ENCODE data around the gene MAEA.
A peak's percentile ranks its signal among the peaks of the same experiment; 100 is the strongest.

Gene MAEA

GRCh38 chr4:1249731-1250526 lies 39.8 kb upstream of the MAEA start:
- DNase-seq (ENCODE audit: low spot score), result no peak

DNA sequence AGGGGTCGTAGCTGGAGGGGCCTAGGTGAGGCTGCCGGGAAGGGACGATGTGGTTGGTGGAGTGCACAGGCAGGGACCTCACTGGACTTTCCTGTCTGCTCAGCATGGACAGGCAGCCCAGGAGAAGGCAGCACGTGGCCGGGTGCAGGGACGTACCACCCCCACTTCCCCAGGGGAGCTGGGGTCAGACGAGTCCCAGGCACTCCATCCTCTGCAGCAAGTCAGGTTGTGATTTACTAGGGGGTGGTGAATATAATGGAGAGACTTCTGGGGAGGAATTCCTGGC lies 39.2 kb upstream of the MAEA start:
- DNase-seq (ENCODE audit: low spot score), result no peak

DNA sequence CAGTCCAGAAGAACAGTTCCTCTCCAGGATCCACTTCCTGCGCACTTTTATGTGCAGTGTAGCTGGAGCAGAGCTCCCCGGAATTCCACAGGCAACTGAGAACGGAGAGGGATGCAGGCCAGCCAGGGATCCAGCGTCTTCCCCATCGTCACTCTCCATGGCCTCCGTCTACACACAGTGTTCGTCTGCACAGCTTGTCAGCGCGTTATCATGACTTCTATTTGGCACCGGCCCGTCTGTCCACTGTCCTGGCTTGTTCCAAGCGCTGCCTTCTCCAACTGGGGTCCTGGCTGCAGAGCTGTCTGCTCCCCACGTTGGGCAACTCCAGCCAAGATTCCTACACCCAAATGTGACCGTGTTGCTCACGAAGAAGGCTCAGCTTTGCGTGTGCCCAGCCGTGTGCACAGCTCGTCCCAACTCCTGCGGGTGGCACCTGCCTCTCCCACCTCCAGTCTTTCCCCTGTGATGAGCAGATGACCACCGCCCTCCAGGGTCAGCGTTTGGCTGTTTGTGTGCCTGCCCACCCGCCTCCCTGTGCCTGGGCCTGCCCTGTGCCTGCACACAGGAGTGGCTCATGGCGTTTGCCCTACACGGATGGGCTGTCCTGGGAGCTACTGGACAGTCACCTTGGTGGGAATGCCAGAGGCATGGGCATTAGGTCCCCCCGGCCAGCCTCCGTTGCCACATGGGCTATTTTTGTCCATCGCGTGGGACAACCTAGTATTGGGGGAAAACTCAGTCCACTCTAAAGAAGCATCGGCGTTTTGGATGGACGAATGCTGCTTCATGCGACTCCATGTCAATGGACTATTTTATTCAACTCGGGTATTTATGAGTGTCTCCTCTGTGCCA lies 38.5 kb upstream of the MAEA start:
- no peak for DNase-seq (ENCODE audit: low spot score)

DNA sequence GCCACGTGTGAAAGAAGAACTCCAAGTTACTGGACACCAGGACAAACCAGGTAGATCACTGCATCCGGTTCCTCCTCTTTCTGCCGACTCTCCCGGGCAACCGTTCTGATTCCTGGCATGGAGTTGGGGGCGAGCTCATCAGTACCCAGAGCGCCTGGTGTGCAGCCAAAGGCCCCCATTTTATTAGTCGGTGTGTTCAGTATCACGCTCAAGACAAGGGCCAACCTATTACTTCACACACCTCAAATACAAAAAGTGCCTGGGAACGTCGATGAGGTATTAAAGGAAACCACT lies 38.0 kb upstream of the MAEA start:
- DNase-seq (ENCODE audit: low spot score), result no peak

DNA sequence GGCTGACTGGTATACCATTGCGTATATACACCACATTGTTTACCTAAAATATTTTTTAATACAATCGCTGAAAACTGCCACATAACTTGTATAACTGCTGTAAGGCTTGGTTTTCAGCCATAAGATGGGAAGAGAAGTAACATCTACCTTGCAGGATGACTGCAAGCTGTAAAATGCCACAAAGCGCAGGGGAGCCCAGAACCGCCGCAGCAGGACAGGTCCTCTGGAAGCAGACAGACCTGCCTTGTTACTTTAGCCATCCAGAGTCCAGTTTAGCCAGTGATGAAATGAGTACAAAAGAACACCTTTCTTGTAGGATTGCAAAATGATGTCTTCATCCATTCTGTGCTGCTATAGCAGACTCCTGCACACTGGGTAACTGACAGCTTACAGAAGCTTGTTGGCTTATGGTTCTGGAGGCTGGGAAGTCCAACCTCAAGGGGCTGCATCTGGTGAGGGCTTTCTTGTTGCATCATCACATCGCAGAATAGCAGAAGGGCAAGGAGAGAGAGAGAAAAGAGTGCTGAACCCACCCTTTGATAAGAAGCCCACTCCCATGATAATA lies 36.7 kb upstream of the MAEA start:
- no peak for DNase-seq (ENCODE audit: low spot score)

DNA sequence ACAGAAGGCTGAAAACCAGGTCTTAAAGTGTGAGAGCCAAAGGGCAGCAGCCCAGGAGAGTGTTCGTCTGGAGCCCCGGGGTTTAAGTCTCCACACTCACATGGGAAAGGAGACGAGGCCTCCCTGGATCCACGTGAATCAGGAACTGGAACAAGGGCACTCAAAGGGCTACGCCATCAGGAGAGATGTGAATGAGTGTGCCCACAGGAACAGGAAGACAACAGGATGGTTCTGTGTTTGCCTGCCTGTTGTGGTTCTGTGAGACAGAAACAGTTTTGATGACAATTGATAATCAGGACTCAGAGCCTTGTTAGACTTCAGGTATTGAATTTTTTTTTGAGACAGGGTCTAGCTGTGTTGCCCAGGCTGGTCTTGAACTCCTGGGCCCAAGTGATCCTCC lies 35.9 kb upstream of the MAEA start:
- DNase-seq (ENCODE audit: low spot score), result no peak

DNA sequence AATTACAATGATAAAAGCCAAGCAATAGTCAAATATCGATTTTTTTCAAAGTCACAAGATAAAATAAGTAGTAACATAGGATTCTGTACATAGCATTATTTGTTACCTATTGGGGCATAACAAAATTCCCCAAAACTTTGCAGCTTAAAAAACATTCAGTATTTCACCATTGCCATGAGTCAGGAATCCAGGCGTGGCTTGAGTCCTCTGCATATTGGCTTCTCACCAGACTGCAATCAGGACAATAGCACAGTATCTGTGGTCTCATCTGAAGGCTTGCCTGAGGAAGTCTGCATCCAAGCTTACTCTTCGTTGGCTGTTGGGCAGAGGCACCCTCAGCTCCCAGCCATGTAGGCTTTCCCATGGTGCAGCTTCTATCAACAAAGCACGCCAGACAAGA lies 34.5 kb upstream of the MAEA start:
- DNase-seq (ENCODE audit: low spot score), result no peak

DNA sequence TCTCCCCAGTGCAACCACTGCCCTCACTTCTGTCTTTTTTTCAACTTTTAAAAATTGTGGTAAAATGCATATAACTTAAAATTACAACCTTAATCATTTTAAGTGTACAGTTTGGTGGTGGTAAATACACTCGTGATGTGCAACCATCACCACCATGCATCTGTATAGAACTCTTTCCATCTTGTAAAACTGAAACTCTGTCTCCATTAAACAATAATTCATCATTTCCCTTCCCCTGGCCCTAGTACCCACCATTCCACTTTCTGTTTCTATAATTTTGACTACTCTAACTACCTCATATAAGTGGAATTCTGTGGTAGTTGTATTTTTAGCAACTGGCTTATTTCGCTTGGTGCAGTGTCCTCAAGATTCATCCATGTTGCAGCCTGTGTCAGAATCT lies 34.0 kb upstream of the MAEA start:
- no peak for DNase-seq (ENCODE audit: low spot score)

- no peak for DNase-seq (ENCODE audit: low spot score)
Measured at GRCh38 chr4:1258457-1258856, 31.2 kb upstream of the MAEA start.

DNA sequence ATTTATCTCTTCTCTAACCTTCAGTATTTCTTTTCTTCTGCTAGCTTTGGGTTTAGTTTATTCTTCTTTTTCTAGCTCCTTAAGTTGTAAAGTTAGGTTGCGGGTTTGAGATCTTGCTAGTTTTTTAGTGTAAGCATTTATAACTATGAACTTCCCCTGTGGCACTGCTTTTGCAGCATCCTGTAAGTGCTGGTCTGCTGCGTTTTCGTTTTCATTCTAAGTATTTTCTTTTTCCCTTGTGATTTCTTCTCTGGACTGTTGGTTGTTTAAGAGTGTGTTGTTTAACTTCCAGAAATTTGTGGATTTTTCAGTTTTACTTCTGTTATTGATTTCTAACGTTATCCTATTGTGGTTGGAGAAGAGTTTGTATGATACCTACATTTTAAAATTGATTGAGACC lies 29.7 kb upstream of the MAEA start:
- no peak for DNase-seq (ENCODE audit: low spot score)

DNA sequence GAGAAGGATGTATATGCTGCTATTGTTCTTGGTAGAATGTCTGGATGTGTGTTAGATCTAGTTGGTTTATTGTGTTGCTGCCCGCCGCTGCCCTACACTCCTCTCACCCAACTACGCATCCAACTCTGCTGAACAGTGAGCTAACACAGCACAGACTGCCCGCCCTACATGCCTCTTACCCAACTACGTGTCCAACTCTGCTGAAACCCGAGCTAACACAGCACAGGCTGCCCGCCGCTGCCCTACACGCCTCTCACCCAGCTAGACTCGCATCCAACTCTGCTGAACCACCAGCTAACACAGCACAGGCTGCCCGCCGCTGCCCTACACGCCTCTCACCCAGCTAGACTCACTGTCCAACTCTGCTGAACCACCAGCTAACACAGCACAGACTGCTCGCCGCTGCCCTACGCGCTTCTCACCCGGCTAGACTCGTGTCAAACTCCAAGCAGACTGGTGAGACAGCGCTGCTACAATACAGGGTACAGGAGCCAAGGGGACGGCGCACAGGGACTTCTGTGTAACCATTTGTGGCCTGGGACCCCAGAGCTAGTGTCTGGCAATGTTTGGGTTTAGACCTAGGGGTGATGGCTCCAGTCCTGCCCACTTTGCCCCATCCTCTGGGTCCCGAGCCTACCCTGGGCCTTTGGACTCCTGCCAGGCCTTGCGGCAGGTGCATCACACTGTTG lies 29.1 kb upstream of the MAEA start:
- DNase-seq (ENCODE audit: low spot score), result no peak

DNA sequence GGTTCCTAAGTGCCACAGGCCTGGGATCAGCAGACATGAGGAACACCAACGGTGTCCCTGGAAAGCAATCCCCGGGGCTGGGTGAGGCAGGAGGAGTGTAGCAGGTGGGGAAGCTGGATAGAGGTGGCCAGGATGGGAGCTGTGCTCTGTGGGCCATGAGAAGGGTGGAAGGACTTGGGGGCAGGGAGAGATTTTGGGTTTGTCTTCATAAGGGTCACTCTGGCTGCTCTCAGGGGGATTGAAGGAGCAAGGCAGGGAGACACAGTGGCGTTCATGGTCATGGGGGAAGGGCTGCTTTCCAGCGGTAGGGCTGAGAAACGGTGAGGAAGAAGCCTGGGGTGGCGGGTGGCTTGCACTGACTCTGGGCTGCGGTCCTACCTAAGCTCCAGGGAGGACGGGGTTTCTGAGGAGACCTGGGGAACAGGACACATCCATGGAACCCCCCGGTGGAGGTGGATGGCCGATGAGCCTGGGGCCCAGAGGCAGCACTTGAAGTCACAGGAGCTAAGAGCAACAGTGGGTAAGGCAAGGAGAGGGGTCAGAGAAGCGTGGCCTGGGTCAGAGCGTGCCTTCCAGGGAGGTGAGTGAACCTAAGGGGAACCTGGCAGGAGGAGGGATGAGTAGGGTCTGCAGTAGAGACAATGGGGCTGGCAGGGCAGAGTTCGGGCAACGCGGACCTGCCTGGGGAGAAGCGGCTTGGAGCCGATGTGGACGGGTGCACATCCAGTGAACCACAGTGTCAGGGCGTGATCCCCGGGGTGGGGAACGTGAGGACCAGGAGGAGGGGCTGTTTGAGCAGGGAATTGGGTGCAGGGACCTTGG lies 28.4 kb upstream of the MAEA start:
- no peak for DNase-seq (ENCODE audit: low spot score)

GRCh38 chr4:1264942-1265341 lies 24.7 kb upstream of the MAEA start:
- no peak for DNase-seq (ENCODE audit: low spot score)

GRCh38 chr4:1265351-1265750 lies 24.3 kb upstream of the MAEA start:
- no peak for DNase-seq (ENCODE audit: low spot score)

GRCh38 chr4:1266881-1267763 lies 22.6 kb upstream of the MAEA start:
- DNase-seq (ENCODE audit: low spot score), result no peak

GRCh38 chr4:1269209-1269608 lies 20.5 kb upstream of the MAEA start:
- DNase-seq (ENCODE audit: low spot score), result no peak

GRCh38 chr4:1271686-1272085 lies 18.0 kb upstream of the MAEA start:
- DNase-seq (ENCODE audit: low spot score), result no peak

DNA sequence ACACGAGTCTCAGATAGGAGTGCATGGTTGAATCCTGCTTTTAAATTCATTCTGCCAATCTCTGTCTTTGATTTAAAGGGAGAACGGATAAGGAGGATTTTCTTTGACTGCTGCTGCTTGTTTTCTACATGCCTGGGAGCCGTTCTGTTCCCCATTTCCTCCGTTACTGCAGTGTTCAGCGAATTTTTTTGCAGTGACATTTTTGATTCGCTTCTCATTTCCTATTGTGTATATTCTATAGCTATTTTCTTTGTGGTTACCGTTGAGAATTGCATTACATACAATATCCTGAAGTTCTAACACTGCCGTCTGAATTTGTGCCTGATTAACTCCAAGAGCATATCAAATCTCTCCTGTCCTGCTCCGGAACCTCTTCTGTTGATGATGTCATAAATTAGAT lies 14.8 kb upstream of the MAEA start:
- DNase-seq (ENCODE audit: low spot score), result no peak

- DNase-seq (ENCODE audit: low spot score), result no peak
Measured at GRCh38 chr4:1276984-1277383, 12.7 kb upstream of the MAEA start.

GRCh38 chr4:1277667-1278665 lies 11.7 kb upstream of the MAEA start:
- DNase-seq (ENCODE audit: low spot score), result peak; percentile 26
